GM12872 (cell line): Measurements from ENCODE around the gene NUDT16L1.

ENCODE experiments used
- TF ChIP-seq, protein P1 (sequence below): IDR thresholded peaks from 3 replicates; pipeline ENCODE4 v1.5.1; 2011; ENCODE audit warnings: low read depth, mild to moderate bottlenecking, low read length, moderate library complexity; ENCODE audit not compliant: insufficient read depth

The NUDT16L1 gene

DNA sequence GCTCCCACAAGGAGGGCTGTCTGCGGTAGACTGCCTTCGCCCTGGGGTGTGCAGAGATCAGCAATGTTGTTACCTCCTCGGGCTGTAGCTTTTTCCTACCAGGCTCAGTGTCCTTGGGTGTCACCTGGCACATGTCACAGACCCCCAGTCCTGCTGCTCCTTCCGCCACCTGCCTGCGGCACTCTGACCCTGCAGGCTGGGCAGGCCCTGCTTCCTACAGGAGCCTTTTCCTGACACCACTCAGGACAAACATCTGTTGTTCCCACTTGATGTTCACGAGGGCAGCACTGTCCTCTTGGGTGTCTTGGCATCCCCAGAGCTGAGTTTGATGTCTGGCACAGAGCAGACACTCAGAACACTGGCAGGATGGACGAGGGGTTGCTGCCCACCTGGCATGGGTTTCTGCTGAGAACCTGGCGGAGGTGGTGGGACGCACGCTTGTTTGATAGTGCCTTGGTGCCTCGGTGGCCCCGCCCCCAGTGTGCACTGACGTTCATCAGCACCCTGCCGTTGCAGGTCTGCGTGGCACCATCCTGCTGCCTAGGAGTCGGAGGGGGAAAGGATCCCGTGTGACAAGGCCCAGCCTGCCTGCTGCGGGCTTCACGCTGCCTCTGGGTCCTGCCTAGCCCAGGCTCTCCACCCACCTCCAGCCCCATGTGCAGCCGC, 26.7 kb upstream of the NUDT16L1 start:
- TF ChIP-seq, protein P1, sequence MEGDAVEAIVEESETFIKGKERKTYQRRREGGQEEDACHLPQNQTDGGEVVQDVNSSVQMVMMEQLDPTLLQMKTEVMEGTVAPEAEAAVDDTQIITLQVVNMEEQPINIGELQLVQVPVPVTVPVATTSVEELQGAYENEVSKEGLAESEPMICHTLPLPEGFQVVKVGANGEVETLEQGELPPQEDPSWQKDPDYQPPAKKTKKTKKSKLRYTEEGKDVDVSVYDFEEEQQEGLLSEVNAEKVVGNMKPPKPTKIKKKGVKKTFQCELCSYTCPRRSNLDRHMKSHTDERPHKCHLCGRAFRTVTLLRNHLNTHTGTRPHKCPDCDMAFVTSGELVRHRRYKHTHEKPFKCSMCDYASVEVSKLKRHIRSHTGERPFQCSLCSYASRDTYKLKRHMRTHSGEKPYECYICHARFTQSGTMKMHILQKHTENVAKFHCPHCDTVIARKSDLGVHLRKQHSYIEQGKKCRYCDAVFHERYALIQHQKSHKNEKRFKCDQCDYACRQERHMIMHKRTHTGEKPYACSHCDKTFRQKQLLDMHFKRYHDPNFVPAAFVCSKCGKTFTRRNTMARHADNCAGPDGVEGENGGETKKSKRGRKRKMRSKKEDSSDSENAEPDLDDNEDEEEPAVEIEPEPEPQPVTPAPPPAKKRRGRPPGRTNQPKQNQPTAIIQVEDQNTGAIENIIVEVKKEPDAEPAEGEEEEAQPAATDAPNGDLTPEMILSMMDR = no peak

DNA sequence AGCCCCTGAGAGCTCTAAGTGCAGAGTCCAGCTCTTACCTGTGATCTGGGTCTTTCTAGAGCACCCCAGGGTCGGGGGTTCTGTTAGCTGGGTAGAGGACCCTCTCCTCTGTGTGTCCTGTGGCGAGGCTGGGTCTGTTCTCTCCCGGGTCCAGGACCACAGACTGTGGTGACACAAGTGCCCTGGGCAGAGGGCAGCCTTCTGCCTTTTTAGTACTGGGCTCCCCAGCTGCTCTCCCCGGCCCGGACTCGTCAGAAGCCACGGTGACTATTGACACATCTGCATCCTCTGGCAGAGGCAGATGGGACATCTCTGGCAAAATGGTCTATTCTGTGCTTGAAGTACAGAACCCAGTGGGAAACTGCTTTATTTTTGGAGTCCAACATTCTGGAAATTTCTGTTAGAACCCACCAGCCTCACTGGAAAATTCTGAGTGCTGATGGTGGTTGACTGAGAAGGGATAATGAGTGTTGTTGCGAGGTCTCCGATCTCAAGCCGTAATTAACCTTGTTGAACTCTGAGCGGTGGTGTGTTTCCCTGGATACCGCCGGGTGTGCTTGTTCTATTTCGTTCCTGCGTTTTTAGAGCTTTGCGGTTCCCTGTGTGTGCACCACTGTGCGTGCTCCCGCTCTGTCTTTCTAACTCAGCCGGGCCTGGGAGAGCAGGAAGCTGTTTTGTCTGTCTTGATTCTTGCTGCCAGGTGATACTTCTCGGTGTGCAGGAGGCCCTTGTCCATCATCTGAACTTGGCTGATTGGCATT, 26.0 kb upstream of the NUDT16L1 start:
- TF ChIP-seq, protein P1 = no peak

DNA sequence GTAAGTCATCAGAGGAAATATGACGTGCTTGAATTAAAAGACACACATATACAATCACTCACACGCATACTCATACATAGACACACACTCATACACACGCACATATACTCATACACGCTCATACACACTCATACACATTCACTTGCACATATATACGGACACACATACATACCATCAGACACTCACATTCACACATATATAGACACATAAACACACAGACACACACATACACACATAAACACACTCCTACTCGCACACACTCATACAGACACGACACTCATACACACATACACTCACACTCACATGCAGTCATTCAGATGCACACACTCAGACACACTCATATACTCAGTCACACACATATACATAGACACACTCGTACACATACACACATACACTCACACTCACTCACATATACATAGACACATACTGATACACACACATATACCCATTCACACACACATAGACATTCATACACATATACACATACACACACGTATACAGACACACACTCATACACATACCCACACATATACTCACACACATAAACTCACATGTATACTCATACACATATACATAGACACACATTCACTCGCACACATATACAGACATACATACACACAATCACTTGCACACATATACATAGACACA, 24.9 kb upstream of the NUDT16L1 start:
- TF ChIP-seq, protein P1 = no peak

DNA sequence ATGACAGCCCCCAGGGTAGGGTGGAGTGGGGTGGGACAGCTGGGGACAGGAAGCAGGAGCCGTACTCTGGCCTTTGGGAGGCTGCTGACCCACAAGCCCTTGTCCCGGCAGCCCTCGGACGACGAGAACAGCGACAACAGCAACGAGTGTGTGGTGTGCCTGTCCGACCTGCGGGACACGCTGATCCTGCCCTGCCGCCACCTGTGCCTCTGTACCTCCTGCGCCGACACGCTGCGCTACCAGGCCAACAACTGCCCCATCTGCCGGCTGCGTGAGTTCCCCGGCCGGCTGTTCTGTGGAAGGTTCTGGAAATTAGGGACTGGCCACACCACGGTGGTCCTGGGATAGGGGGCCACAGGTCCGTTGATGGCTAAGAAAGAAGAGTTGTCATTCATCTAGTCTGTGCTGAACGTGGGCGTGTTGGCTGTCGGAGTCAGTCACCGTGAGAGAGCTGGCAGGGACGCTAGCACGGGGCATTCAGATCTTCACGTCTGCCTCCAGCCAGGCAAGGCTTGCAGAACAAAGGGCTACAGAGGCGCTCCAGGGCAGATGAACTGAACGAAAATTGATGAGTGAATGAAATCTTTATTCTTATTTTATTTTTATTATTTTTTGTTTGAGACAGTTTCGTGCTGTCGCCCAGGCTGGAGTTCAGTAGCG, 19.8 kb upstream of the NUDT16L1 start:
- TF ChIP-seq, protein P1 = no peak

DNA sequence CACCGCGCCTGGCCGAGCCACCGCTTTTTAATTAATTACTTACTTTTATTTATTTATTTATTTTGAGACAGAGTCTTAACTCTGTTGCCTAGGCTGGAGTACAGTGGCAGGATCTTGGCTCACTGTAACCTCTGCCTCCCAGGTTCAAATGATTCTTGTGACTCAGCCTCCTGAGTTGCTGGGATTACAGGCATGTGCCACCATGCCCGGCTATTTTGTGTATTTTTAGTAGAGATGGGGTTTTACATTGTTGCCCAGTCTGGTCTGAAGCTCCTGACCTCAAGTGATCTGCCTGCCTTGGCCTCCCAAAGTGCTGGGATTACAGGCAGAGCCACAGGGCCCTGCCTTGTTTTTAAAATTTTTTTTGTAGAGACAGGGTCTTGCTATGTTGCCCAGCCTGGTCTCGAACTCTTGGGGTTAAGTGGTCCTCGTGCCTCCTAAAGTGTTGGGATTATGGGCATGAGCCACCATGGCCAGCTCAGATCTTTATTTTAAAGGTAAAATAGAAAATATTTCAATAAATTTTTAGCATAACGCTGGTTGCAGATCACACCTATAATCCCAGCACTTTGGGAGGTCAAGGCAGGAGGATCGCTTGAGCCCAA, 18.3 kb upstream of the NUDT16L1 start:
- TF ChIP-seq, protein P1 = no peak

DNA sequence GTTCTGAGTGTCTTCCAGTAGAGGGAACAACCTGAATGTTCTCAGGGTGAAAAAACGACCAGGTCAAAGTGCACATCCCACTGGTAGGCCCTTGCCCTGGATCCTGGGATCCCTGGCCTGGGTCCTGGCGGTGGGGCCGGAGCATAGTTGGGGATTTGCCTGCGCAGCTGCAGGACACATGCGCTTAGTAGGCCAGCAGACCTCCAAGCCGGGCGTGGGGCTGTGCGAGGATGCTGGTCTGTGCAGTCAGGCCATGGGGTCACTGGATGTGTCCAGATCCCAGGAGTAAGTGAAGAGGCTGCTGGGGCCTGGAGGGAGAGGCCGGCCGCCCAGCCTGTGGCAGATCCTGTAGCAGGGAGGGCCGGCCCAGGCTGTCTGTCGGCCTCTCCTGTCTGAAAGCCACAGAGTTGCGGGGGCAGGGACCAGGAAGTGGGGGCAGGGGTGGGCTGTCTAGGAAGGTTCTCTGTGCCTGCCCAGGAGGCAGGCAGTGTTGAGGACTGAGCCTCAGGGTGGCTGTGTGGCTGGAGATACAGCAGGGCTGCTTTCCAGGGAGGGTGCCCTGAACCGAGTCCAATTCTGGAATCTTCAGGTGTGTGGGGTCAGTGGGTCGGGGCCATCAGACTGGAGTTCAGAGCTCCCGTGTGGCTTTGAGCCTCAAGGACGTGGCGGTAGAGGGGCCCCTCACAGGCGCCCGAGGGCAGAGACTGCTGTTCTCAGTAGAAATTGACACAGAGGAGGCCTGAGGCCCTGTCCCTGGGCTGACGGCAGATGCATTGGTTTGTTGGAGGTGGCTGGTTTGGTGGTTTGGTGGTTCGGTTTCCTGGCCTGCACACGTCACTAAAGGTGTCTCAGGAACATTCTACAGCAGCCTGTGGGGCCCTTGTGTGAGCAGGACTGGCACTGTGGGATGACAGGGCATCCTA, 17.2 kb upstream of the NUDT16L1 start:
- TF ChIP-seq, protein P1 = no peak
